Measurements from ENCODE around the gene CISD3. TPM values are rescaled to one million over a fixed set of nuclear protein-coding genes. Genes with fewer than 3 reads are reported as not detected.

Gene CISD3
- total and polyA plus RNA-seq, 2 of the 4 experiments (the other 2 are of a cell fraction), result 1.3 to 14.1 TPM

GRCh38 chr17:38779965-38780752, 50.0 kb downstream of the CISD3 start:
- in situ Hi-C loops (cut with MboI; ENCODE audit: low sequenced_read_pairs), result no loop called here

More at GRCh38 chr17:38779965-38780752, 50.0 kb downstream of the CISD3 start:
- Histone ChIP-seq H3K27me3 (ENCODE audit: control insufficient read depth, insufficient read depth, low read length) (no peaks in the 10 kb centered on the region), H2BK20ac (ENCODE audit: low read depth, low read length) (no peak overlapping the region), H3K4ac (ENCODE audit: low read depth, low read length) (no peak overlapping the region), H3K79me1 (ENCODE audit: low read depth in 1 of 2, low read length in 2 of 2) (peaks cover 15 to 27% of the 10 kb centered on the region in 2 experiments; a peak in 3 of 4 replicates), H2AFZ (replicated peaks; ENCODE audit: low read length, poor library complexity) (no peak overlapping the region), H3K4me1 (ENCODE audit: control insufficient read depth, insufficient read depth, low read length) (no peaks in the 10 kb centered on the region; the same call in 1 of the 2 replicates), H3K9ac (ENCODE audit: low read depth, low read length) (no peak overlapping the region), H3K18ac (ENCODE audit: low read depth, low read length) (no peak overlapping the region), H3K36me3 (ENCODE audit: control insufficient read depth, insufficient read depth, low read length) (peaks cover 76% of the 10 kb centered on the region), H2AK9ac (replicated peaks; ENCODE audit: low read depth, low read length, poor library complexity) (no peak overlapping the region), H3K4me3 (ENCODE audit: insufficient read depth, low read depth, low read length) (no peak overlapping the region), H3K14ac (replicated peaks; ENCODE audit: low read depth, low read length) (no peak overlapping the region), H2BK5ac (ENCODE audit: low read depth, low read length, poor library complexity, severe bottlenecking) (no peak overlapping the region), H3K4me2 (ENCODE audit: low read depth, low read length) (no peak overlapping the region), H3K9me1 (ENCODE audit: insufficient read depth, low read length) (peaks cover 7% of the 10 kb centered on the region; the same call in 1 of the 2 replicates), H4K20me1 (ENCODE audit: insufficient read depth, low read length) (no peaks in the 10 kb centered on the region; the same call in 1 of the 2 replicates), H2AK5ac (ENCODE audit: low read depth, low read length) (no peak overlapping the region), H3K23ac (ENCODE audit: low read depth, low read length) (no peak overlapping the region), H3K9me3 (ENCODE audit: control insufficient read depth, insufficient read depth, low read length) (no peaks in the 10 kb centered on the region), H4K8ac (ENCODE audit: low read depth in 2 of 2, low read length in 2 of 2) (no peak overlapping the region), H4K91ac (ENCODE audit: insufficient read depth, low read depth, low read length) (no peak overlapping the region), H3K56ac (ENCODE audit: extremely low read depth, insufficient read depth, low read length) (no peak overlapping the region), H2BK15ac (ENCODE audit: low read depth, low read length) (no peak overlapping the region), H3K27ac (ENCODE audit: insufficient read depth, low read length) (no peak overlapping the region), H2BK120ac (ENCODE audit: low read depth, low read length) (no peak overlapping the region), H4K5ac (ENCODE audit: low read depth, low read length) (no peak overlapping the region)
- no peak for TF ChIP-seq USF2 (IDR thresholded peaks at IDR 0.05; ENCODE audit: low read depth, low read length)
- TF ChIP-seq MXI1 (IDR thresholded peaks at IDR 0.05; ENCODE audit: borderline replicate concordance, low read depth, low read length), result no peak
- no peak for TF ChIP-seq MAFK (IDR thresholded peaks at IDR 0.05; ENCODE audit: low read depth, low read length)
- TF ChIP-seq MAZ (IDR thresholded peaks at IDR 0.05; ENCODE audit: borderline replicate concordance, low read depth, low read length), result no peak
- TF ChIP-seq NFE2L2 (IDR thresholded peaks at IDR 0.05; ENCODE audit: low read depth, low read length), result no peak
- TF ChIP-seq POLR2A (IDR thresholded peaks at IDR 0.05; ENCODE audit: low read depth, low read length), result no peak
- TF ChIP-seq SMC3 (IDR thresholded peaks at IDR 0.05; ENCODE audit: low read depth, low read length), result no peak
- no peak for TF ChIP-seq RFX5 (IDR thresholded peaks at IDR 0.05; ENCODE audit: low read depth, low read length)
- TF ChIP-seq CHD1 (IDR thresholded peaks at IDR 0.05; ENCODE audit: low read depth, low read length), result no peak
- TF ChIP-seq CEBPB (IDR thresholded peaks at IDR 0.05; ENCODE audit: low read depth, low read length), result no peak
- no peak for TF ChIP-seq FOS (IDR thresholded peaks at IDR 0.05; ENCODE audit: low read depth, low read length)
- no peak for TF ChIP-seq RCOR1 (IDR thresholded peaks at IDR 0.05; ENCODE audit: insufficient replicate concordance, low read length)
- TF ChIP-seq RAD21 (IDR thresholded peaks at IDR 0.05; ENCODE audit: low read length), result no peak
- TF ChIP-seq BHLHE40 (IDR thresholded peaks at IDR 0.05; ENCODE audit: low read depth, low read length), result no peak
- no peak for TF ChIP-seq CTCF (conservative IDR thresholded peaks at IDR 0.05; ENCODE audit: low read depth, low read length)
- dilution Hi-C loops (cut with HindIII; ENCODE audit: low sequenced_read_pairs, unreplicated experiment), result no loop called here
- ATAC-seq (ENCODE audit: low read depth) (no peak), DNase-seq (no peak)
- no TSS peak for BruUV-seq (replicated peaks)
- CTCF ChIA-PET, result no interaction called here
- intact Hi-C loops (cut with micrococcal nuclease), result no loop called here
- 93% methylated on average over 3 of the region's 23 CpGs; no CpG with 5 or more reads in 1 of the 2 experiments for WGBS, 2 experiments (ENCODE audit: extremely low coverage in 2 of 2, insufficient read length in 1 of 2)
- POLR2A ChIA-PET (ENCODE audit: unreplicated experiment), result no interaction called here
